IPS-18c (cell line): Measurements from ENCODE around the gene NOP53.

Experiments used
- H3K4me3 ChIP-seq: 2 replicates; pipeline ENCODE4 v1.7.0; 2013; ENCODE audit warnings: low read depth, mild to moderate bottlenecking, low read length, moderate library complexity; ENCODE audit not compliant: insufficient read depth
- H3K9me3 ChIP-seq: one replicate; pipeline ENCODE4 v1.6.1; 2013; ENCODE audit warnings: mild to moderate bottlenecking, low read length, moderate library complexity; ENCODE audit not compliant: control insufficient read depth, insufficient read depth

NOP53 gene

DNA sequence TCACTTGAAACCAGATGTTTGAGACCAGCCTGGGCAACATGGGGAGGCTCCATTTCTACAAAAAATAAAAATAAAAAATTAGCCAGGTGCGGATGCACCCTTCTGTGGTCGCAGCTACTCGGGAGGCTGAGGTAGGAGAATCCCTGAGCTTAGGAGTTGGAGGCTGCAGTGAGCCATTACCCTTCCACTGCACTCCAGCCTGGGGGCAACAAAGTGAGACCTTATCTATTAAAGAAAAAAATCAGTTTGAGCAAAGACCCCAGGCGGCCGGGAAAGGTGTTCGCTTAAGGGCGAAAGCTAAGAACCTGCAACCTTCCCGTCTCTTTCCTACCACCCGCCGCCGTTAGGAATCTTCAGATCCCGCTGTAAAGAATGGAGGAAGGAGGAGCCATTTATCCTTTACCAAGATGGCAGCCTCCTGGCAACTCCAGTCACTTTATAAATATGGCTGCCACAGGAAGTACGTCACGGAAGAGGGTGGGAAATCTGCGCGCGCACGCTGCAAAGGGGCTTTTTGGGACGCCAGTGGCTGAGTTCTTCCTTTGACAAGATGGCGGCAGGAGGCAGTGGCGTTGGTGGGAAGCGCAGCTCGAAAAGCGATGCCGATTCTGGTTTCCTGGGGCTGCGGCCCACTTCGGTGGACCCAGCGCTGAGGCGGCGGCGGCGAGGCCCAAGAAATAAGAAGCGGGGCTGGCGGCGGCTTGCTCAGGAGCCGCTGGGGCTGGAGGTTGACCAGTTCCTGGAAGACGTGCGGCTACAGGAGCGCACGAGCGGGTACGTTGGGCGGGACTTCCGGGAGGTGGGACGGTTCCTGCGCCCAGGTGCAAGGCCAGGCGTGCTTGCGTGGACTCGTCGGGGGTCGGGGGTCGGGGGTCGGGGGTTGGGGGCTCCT is at the start of gene NOP53:
TSS of gene NOP53 (plus strand) at position 537 of the 892 bp plus-strand sequence. CDS start at position 551, 14 bp downstream.
- peak within 1 kb of the TSS; percentile 97 for H3K4me3 ChIP-seq
- no peaks in the 10 kb centered on the region for H3K9me3 ChIP-seq

DNA sequence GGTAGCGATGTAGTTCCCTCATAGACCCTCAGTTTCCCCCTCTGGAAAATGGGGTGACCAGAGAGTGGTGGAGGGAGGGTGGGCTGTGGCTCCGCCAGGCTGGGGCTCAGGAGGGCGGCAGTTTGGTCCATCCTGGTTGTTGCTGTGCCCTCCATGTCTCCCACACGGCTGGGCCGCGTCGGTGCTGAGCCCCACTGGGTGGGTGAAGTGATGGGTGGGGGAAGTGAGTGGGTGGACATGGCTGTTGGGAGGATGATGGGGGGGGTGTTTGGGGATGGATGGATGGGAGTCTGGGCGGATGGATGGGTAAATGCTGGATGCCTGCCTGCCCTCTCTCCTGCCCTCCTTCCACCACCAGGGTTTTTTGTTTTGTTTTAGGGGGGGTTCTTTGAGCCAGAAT is 48.7 kb upstream of the NOP53 start:
- no peak overlapping the region for H3K4me3 ChIP-seq
- no peaks in the 10 kb centered on the region for H3K9me3 ChIP-seq

DNA sequence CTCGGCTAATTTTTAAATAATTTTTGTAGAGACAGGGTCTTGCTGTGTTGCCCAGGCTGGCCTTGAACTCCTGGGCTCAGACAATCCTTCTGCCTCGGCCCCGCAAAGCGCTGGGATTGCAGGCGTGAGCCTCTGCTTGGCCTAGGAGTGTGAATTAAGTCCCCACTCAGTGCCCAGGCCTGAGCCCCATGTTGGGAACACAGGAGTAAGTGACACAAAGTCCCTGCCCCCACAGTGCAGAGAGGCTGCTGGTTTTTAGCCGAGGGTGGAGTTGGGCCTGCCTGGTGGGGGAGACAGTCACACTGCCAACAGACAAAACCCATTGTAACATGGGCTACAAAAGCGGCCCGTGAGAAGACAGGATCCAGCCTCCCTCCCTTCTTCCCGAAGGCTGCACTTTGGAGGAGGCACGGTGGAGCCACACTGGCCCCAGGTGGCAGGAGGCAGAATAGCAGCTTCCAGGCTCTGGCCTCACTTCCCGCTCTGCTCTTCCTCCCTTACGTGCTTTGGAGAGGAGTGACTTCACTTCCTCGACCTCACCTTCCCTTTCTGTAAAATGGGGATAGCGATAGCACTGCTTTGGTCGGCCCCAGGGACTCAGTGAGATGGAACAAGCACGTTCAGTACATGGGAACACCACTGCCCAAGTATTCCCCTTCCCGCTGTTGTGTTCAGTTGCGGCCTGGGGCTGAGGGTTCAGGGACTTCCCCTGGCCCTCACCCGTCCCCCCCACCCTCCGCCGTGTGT is 47.3 kb upstream of the NOP53 start:
- no peaks in the 10 kb centered on the region for H3K9me3 ChIP-seq
- H3K4me3 ChIP-seq, result no peak overlapping the region

DNA sequence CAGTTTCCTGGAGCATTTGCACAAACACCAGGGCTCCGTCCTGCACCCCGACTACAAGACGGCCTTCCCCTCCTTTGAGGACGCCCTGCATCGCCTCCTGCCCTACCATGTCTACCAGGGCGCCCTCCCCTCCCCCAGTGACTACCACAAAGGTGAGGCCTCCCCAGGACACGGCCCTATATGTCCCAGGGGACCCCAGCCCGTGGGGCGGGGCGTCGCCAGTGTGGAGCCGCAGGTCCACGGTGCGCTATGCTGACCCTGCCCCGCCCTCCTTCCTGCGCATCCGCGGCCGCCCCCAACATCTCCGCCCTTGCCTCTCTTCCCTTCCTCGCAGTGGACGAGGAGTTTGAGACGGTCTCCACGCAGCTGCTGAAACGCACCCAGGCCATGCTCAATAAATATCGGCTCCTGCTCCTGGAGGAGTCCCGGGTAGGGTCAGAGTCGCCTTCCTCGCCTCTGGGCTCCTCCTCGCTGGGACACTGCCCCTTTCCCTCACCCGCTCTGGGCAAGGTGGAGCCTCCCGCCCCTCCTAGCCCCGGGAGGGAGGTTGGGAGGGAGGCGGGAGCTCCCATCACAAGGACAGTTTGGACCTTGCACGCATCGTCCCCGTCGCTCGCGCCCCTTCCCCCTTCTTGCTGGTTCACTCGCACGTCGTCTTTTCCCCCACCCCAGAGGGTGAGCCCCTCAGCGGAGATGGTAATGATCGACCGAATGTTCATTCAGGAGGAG is 46.6 kb upstream of the NOP53 start:
- no peaks in the 10 kb centered on the region for H3K9me3 ChIP-seq
- H3K4me3 ChIP-seq, result no peak overlapping the region

DNA sequence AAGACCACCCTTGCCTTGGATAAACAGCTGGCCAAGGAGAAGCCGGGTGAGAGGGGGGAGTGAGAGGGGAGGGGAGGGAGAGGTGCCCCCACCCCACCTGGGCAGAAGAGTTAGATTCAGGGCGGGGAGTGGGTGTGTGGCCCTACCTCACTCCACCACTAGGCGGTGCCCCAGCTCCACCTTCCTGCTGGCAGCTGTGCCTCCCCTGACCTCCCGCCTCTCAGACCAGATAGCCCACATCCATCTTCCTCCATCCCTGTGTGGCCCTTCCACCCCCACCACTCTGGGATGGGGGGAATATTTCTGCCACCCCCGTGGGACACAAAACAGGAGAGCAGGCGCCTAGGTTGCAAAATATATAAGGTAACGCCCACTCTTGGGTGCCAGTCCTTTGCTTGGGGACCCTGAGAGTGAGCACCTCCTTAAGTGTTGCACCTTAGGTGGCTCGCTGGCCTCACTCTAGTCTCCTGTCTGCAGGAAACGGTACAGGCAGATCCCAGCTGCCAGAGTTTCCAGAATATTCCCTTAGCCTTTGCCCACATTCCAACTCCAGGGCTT is 45.9 kb upstream of the NOP53 start:
- Histone ChIP-seq H3K4me3 (no peak overlapping the region), H3K9me3 (no peaks in the 10 kb centered on the region)

DNA sequence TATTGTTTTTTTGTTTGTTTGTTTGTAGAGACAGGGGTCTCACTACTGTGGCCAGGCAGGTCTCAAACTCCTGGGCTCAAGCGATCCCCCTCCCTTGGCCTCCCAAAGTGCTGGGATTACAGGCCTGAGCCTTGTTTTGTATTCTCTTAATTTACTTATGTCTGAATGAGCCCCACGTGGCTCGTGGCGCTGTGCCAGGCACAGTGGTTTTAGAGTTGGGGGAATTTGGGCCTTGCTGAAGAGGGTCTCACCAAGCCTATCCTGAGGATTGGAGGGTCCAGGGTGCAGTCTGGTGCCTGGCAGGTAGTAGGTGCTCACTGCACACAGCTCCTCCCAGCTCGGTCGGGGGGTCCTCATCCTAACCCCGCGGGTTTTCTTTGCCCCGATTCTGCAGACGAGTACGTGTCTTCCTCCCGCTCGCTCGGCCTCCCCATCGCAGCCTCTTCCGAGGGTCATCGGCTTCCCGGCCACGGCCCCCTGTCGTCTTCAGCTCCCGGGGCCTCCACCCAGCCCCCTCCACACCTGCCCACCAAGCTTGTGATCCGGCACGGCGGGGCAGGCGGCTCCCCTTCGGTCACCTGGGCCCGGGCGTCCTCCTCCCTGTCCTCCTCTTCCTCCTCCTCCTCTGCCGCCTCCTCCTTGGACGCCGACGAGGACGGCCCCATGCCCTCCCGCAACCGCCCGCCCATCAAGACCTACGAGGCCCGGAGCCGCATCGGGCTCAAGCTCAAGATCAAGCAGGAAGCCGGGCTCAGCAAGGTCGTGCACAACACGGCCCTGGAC is 44.2 kb upstream of the NOP53 start:
- H3K4me3 ChIP-seq, result no peak overlapping the region
- H3K9me3 ChIP-seq, result no peaks in the 10 kb centered on the region

DNA sequence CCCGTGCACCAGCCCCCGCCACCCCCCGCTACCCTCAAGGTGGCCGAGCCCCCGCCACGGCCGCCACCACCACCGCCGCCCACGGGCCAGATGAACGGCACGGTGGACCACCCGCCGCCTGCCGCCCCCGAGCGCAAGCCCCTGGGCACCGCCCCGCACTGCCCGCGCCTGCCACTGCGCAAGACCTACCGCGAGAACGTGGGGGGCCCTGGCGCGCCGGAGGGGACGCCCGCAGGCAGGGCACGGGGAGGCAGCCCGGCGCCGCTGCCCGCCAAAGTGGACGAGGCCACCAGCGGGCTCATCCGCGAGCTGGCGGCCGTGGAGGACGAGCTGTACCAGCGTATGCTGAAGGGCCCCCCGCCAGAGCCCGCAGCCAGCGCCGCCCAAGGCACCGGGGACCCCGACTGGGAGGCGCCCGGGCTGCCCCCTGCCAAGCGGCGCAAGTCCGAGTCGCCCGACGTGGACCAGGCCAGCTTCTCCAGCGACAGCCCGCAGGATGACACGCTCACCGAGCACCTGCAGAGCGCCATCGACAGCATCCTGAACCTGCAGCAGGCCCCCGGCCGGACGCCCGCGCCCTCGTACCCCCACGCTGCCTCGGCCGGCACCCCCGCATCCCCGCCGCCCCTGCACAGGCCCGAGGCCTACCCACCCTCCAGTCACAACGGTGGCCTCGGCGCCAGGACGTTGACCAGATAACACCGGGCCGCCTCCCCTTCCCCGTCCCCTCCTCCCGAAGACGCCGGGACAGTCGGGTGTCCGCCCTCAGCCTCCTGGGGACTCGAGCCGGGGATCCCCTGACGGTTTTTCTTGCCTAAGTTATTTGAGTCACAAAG is 43.4 kb upstream of the NOP53 start:
- Histone ChIP-seq H3K9me3 (no peaks in the 10 kb centered on the region), H3K4me3 (no peak overlapping the region)

DNA sequence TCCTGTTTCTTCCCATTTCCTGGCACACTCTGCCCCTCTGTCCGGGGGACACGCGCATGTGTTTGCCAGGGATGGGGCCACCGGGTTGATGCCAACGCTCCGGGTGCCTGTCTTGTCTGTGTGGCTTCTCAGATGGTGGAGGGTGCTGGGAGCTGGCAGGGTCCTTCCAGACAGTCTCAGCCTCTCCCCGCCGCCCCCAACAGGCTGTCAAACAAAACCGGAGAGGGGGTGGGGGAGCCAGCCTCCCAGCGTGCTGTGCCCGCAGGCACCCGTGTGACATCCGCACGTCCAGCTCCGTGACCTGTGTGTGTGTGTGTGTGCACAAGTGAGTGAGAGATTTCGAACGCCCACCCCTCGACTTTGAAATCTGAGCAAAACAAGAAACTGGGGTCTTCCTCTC is 42.7 kb upstream of the NOP53 start:
- H3K4me3 ChIP-seq, result no peak overlapping the region
- no peaks in the 10 kb centered on the region for H3K9me3 ChIP-seq

DNA sequence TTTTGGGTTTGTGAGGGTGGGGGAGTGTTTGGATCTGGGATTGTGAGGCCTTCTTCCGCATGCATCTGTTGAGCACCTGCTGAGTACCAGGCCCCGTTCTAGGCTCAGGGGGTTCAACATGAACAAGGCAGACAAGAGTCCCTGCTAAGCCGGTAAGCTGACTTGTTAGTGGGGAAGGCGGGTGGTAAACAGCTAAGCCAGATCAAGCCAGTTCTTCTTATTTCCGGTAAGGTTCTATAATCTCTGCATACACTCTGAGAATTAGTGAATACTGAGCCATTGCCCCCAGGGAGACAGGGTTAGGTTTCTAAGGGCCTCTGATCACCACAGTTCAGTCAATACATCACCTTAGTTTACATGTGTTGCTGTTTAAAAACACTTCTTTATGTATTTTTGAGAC is 42.0 kb upstream of the NOP53 start:
- Histone ChIP-seq H3K4me3 (no peak overlapping the region), H3K9me3 (no peaks in the 10 kb centered on the region)

DNA sequence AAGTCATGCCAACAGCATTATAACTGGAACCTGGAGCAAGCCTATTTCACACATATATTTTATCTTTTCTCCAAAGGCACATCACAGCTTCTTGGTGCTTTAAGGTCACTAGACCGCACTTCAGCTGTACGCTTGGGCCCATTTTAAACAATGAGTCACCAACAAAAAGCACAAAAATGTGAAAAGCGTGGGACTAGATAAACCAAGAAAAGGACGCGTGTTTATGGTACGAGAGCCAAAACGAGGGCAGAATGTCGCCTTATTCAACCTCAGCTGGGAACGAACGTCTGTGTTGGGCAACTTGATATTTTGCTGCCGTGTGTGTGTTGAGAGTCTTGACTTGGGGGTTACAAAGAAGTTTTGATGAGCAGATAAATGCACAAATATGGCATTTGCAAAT is 41.3 kb upstream of the NOP53 start:
- no peak overlapping the region for H3K4me3 ChIP-seq
- no peaks in the 10 kb centered on the region for H3K9me3 ChIP-seq

DNA sequence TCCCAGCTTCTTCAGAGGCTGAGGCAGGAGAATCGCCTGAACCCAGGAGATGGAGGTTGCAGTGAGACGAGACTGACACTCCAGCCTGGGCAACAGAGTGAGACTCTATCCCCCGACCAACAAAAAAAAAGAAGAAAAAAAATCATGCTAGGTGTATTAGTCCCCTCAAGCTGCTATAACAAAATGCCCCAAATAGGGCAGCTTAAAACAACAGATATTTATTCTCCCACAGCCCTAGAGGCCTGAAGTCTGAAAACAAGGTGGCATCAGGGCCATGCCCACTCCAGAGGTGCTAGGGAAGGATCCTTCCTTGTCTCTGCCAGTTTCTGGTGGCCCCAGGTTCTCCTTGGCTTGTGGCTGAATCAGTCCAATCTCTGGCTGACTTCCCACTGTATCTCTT is 40.7 kb upstream of the NOP53 start:
- Histone ChIP-seq H3K4me3 (no peak overlapping the region), H3K9me3 (no peaks in the 10 kb centered on the region)

DNA sequence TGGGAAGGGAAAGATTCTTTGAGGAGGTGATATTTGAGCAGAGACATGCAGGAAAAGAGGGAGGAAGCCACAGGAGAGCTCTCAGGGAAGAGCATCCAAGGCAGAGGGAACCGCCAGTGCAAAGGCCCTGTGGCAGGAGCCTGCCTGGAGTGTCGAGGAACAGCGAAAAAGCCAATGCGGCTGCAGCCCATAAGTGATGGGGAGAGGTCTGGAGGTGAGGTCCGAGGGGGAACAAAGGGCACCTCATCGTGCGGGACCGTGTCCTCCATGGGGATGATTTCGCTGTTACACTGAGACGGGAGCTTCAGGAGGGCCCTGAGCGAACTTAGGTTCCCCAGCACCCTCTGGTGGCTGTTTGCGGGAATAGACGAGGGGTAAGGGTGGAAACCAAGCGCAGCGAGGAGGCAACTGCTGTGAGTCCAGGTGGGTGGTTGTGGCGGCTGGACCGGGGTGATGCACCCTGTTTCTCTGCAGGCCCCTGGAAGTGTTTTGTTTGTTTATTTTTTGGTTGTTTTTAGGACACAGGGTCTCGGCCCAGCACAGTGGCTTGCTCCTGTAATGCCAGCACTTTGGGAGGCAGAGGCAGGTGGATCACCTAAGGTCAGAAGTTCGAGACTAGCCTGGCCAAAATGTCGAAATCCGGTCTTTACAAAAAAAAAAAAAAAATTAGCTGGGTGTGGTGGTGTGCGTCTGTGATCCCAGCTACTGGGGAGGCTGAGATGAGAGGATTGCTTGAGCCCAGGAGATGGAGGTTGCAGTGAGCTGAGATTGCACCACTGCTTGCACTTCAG is 38.0 kb upstream of the NOP53 start:
- H3K4me3 ChIP-seq, result no peak overlapping the region
- no peaks in the 10 kb centered on the region for H3K9me3 ChIP-seq

DNA sequence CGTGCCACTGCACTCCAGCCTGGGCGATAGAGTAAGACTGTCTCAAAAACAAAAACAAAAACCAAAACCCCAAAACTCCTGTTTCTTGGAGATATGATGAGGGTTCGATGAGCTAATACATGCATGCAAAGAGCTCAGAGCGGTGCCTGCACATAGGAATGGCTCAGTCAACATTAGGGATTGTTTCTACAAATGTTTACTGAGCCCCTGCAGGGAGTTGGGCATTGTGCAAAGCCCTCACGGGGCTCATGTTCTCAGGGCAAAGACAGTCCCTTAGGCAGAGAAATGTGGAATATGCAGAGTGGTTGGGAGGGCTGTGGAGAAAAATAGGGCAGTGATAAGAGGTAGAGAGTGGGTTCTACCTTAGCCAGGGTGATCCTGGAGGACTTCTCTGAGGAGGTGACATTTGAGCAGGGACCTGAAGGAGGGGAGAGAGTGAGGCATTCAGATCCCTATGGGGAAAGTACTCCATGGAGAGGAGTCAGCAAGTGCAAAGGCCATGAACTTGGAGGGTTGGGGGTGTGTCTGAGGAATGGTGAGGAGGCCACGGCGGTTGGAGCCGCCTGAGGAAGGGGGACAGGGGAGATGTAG is 33.6 kb upstream of the NOP53 start:
- peaks cover 4% of the 10 kb centered on the region for H3K9me3 ChIP-seq
- H3K4me3 ChIP-seq, result no peak overlapping the region

DNA sequence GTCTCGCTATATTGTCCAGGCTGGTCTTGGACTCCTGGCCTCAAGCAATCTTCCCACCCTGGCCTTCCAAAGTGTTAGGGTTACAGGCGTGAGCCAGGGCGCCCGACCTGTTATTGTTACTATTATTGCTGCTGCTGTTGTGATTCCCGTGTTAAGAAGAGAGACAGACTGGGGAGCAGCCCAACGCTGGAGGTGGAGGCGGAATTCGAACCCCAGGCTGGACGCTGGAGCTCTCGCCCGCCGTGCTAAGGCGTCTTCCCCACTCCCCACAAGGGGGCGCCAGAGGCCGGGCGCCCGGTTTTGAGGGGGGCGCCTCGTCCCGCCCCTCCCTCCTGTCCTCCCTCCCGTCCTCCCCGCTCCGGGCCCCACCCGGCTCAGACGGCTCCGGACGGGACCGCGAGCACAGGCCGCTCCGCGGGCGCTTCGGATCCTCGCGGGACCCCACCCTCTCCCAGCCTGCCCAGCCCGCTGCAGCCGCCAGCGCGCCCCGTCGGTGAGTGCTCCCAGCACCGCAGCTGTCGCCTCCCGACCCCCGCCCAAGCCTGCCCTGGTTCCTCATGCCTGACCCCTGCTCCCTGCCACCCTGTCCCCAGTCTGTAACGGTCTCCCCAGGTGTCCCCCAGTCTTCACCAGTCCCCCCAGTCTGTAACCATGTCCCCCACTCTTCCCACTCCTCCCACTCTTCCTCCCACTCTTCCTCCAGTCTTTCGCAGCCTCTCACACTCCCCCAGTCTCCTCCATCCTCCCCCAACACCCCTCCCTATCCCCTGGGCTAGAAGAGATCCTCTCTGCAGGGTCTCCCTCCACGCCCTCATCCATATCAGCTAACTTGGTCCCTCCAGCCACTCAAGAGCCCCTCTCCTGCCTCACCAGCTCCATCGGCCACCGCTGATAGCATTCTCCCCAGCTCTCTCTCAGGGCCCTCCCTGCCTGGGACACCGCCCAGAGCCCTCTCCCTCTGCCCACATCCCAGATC is 32.0 kb upstream of the NOP53 start, which contains the start of gene EHD2:
TSS of gene EHD2 (plus strand) at position 377 of the 976 bp plus-strand sequence. CDS start 3,191 bp downstream, outside the sequence.
- Histone ChIP-seq H3K9me3 (peaks cover 4% of the 10 kb centered on the region), H3K4me3 (peak within 1 kb of the TSS; percentile 71)
